GM19328 (cell line): ENCODE data around the gene ARL6.
"Not testable (repeated sequence)": the region's sequence is repeated elsewhere in the genome, so short reads cannot be mapped to it uniquely, and the experiment has no call there.

Experiments
- ATAC-seq: cut with Tn5 transposase; IDR thresholded peaks from one replicate; pipeline ENCODE4 v1.9.1; 2021; ENCODE audit warnings: mild to moderate bottlenecking, moderate library complexity; ENCODE audit not compliant: unreplicated experiment

The ARL6 gene

DNA sequence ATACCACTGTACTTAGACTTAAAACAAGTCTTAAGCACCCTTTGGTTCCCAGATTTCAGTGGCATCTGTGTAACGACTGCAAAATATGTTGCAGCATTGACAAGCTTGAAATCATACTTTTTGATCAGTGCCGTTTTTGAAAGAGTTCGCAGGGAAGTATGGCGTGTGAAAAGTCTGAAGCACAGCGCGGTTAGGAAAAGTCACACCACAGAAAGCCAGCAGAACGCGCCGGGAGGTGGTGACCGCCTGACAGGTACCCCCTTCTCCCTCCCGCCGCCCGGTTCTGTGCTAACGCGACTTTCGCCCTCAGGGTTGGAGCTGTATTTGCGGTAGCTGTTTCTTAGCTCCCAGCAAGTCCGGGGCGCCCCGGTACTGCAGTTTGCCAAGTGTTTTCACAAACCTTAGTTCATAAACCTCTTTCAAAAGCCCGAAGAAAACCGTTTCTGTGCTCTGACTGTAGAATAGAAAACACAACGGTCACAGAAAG lies 56.8 kb downstream of the ARL6 start:
- peak; percentile 44 for ATAC-seq

- peak; percentile 99 for ATAC-seq
Observed at GRCh38 chr3:97821774-97822358, 57.3 kb downstream of the ARL6 start, which contains the start of gene CRYBG3. Gene CRYBG3, plus strand, starts transcription at chr3:97822011. Its CDS starts 196 bp downstream, at chr3:97822207.

DNA sequence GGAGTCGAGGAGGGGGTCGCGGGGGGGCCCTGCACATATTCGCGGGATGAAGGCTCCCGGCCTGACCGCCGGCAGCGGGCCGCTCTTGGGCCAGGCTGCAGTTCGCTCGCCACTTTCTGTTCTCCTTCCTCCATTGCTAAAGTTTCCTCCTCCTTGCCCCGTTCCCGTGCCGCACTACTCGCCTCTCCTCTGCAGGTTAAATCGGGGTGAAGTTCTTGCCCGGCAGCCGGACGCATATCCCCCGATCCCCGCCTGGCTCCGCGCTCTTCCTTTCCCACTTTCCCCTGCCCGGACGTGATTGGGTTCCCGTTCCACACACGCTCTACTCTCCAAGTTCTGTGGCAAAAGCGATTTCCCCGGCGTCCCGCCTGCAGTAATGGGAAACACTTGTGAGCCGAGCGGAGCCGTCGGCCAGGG lies 57.8 kb downstream of the ARL6 start:
- ATAC-seq = no peak

- ATAC-seq = no peak
Observed at GRCh38 chr3:97823046-97824004, 58.8 kb downstream of the ARL6 start.

GRCh38 chr3:97825101-97825500 lies 60.5 kb downstream of the ARL6 start:
- no peak for ATAC-seq

GRCh38 chr3:97827741-97828471 lies 63.3 kb downstream of the ARL6 start:
- no peak for ATAC-seq

- ATAC-seq = no peak
Observed at GRCh38 chr3:97829198-97829597, 64.6 kb downstream of the ARL6 start.

- ATAC-seq = no peak
Observed at GRCh38 chr3:97830638-97831037, 66.1 kb downstream of the ARL6 start.

GRCh38 chr3:97831140-97831539 lies 66.6 kb downstream of the ARL6 start:
- ATAC-seq = no peak

DNA sequence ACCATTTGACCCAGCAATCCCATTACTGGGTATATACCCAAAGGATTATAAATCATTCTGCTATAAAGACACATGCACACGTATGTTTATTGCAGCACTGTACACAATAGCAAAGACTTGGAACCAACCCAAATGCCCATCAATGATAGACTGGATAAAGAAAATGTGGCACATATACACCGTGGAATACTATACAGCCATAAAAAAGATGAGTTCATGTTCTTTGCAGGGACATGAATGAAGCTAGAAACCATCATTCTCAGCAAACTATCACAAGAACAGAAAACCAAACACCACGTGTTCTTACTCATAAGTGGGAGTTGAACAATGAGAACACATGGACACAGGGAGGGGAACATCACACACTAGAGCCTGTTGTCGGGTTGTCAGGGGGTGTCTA lies 68.6 kb downstream of the ARL6 start:
- ATAC-seq = not testable (repeated sequence)

- ATAC-seq = no peak
Observed at GRCh38 chr3:97835761-97836160, 71.2 kb downstream of the ARL6 start.

- ATAC-seq = no peak
Observed at GRCh38 chr3:97838393-97838792, 73.8 kb downstream of the ARL6 start.

GRCh38 chr3:97839944-97840343 lies 75.4 kb downstream of the ARL6 start:
- no peak for ATAC-seq

GRCh38 chr3:97841304-97841703 lies 76.7 kb downstream of the ARL6 start:
- no peak for ATAC-seq

DNA sequence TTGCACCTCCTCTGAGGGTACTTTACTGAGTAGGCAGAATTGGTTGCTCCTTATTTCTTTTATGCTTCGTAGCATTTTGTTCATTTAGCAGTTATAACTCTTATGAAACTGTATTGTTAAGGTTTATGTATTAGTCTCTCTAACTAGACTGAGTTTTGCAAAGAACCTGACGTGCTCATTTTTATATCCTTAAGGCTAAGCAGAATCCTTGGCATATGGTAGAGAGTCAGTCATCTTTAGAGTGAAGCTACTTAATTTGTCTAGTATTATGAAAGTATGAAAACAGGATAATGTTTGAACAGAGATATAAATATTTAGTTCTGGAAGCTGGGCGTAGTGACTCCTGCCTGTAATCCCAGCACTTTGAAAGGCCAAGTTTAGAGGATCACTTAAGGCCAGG lies 77.4 kb downstream of the ARL6 start:
- ATAC-seq = no peak

GRCh38 chr3:97848779-97849178 lies 84.2 kb downstream of the ARL6 start:
- ATAC-seq = no peak
